H9 (cell line): Measurements from ENCODE around the gene KIAA0753. TPM values are rescaled to one million over a fixed set of nuclear protein-coding genes. Genes with fewer than 3 reads are reported as not detected.

Experiments used
- DNase-seq: peaks from one replicate; pipeline ENCODE4 v3.0.0-alpha.2; 2017
- H2AFZ ChIP-seq: one replicate; pipeline ENCODE4 v1.6.1; 2013; ENCODE audit warnings: mild to moderate bottlenecking, low read length, control low read depth, moderate library complexity
- H2AK5ac ChIP-seq: 2 replicates; pipeline ENCODE4 v1.6.1; 2013; ENCODE audit warnings: low read length, control low read depth, mixed read lengths; ENCODE audit not compliant: insufficient read length
- H2BK120ac ChIP-seq: one replicate; pipeline ENCODE4 v1.6.1; 2013; ENCODE audit warnings: low read depth, mild to moderate bottlenecking, low read length, control low read depth, inconsistent platforms; ENCODE audit not compliant: poor library complexity, severe bottlenecking
- H2BK12ac ChIP-seq: 2 replicates; pipeline ENCODE4 v1.6.1; 2013; ENCODE audit warnings: low read length, control low read depth, mixed read lengths, low read depth; ENCODE audit not compliant: insufficient read length
- H2BK15ac ChIP-seq: 2 replicates; pipeline ENCODE4 v1.6.1; 2013; ENCODE audit warnings: low read depth, low read length, control low read depth
- H2BK20ac ChIP-seq: one replicate; pipeline ENCODE4 v1.6.1; 2013; ENCODE audit warnings: low read depth, mild to moderate bottlenecking, low read length, control low read depth, inconsistent platforms; ENCODE audit not compliant: poor library complexity, severe bottlenecking
- H2BK5ac ChIP-seq: 2 replicates; pipeline ENCODE4 v1.6.1; 2013; ENCODE audit warnings: low read length, control low read depth, mixed read lengths; ENCODE audit not compliant: insufficient read length
- H3K14ac ChIP-seq: 2 replicates; pipeline ENCODE4 v1.6.1; 2013; ENCODE audit warnings: low read length, control low read depth; ENCODE audit not compliant: insufficient read depth
- H3K18ac ChIP-seq: 2 replicates; pipeline ENCODE4 v1.6.1; 2013; ENCODE audit warnings: low read depth, mild to moderate bottlenecking, mixed read lengths, low read length, control low read depth; ENCODE audit not compliant: insufficient read length
- H3K23ac ChIP-seq: 2 replicates; pipeline ENCODE4 v1.6.1; 2013; ENCODE audit warnings: low read length, control low read depth, mixed read lengths, low read depth; ENCODE audit not compliant: insufficient read length
- H3K23me2 ChIP-seq: 2 replicates; pipeline ENCODE4 v1.6.1; 2013; ENCODE audit warnings: low read depth, mild to moderate bottlenecking, mixed read lengths, low read length, control low read depth; ENCODE audit not compliant: insufficient read length, poor library complexity, severe bottlenecking
- H3K27ac ChIP-seq: 2 replicates; pipeline ENCODE4 v1.5.1; 2013; ENCODE audit warnings: low read length, control low read depth, mixed read lengths, low read depth; ENCODE audit not compliant: insufficient read length
- H3K27me3 ChIP-seq: 2 replicates; pipeline ENCODE4 v1.6.1; 2013; ENCODE audit warnings: low read length, control low read depth, inconsistent platforms; ENCODE audit not compliant: insufficient read depth
- H3K4ac ChIP-seq: 2 replicates; pipeline ENCODE4 v1.6.1; 2013; ENCODE audit warnings: low read depth, mild to moderate bottlenecking, control low read depth, inconsistent platforms, low read length, moderate library complexity
- H3K4me1 ChIP-seq: 2 replicates; pipeline ENCODE4 v1.6.1; 2013; ENCODE audit warnings: low read length, control low read depth, inconsistent platforms; ENCODE audit not compliant: insufficient read depth
- H3K4me2 ChIP-seq: 2 replicates; pipeline ENCODE4 v1.6.1; 2013; ENCODE audit warnings: low read length, control low read depth, mixed read lengths; ENCODE audit not compliant: insufficient read length, insufficient read depth
- H3K56ac ChIP-seq: 2 replicates; pipeline ENCODE4 v1.6.1; 2013; ENCODE audit warnings: low read depth, mild to moderate bottlenecking, mixed read lengths, low read length, control low read depth; ENCODE audit not compliant: insufficient read length
- H3K79me1 ChIP-seq: 2 replicates; pipeline ENCODE4 v1.6.1; 2013; ENCODE audit warnings: low read depth, mild to moderate bottlenecking, moderate library complexity, low read length, control low read depth, inconsistent platforms; ENCODE audit not compliant: insufficient read depth, poor library complexity, severe bottlenecking
- H3K79me2 ChIP-seq: 2 replicates; pipeline ENCODE4 v1.6.1; 2013; ENCODE audit warnings: low read length, control low read depth, inconsistent platforms; ENCODE audit not compliant: insufficient read depth
- H3K9ac ChIP-seq: 2 replicates; pipeline ENCODE4 v1.6.1; 2013; ENCODE audit warnings: low read length, control low read depth, mixed read lengths; ENCODE audit not compliant: insufficient read length; ENCODE audit errors: extremely low read depth
- H3K9me3 ChIP-seq: one replicate; pipeline ENCODE4 v1.6.1; 2013; ENCODE audit warnings: low read depth, low read length, inconsistent platforms; ENCODE audit not compliant: control insufficient read depth
- H3T11ph ChIP-seq: one replicate; pipeline ENCODE4 v1.6.1; 2013; ENCODE audit warnings: mild to moderate bottlenecking, low read length, control low read depth, inconsistent platforms
- H4K20me1 ChIP-seq: one replicate; pipeline ENCODE4 v1.6.1; 2013; ENCODE audit not compliant: control insufficient read depth, insufficient read length, insufficient read depth
- H4K5ac ChIP-seq: 2 replicates; pipeline ENCODE4 v1.6.1; 2013; ENCODE audit warnings: low read depth, mild to moderate bottlenecking, mixed read lengths, low read length, control low read depth; ENCODE audit not compliant: insufficient read length
- H4K8ac ChIP-seq: replicated peaks from 2 replicates; pipeline ENCODE4 v1.6.1; 2013; ENCODE audit warnings: low read length, control low read depth, mixed read lengths, low read depth; ENCODE audit not compliant: insufficient read length
- H4K91ac ChIP-seq: 2 replicates; pipeline ENCODE4 v1.6.1; 2013; ENCODE audit warnings: low read depth, mild to moderate bottlenecking, moderate library complexity, mixed read lengths, low read length, control low read depth; ENCODE audit not compliant: insufficient read length
- H3K27ac Mint-ChIP-seq, 3 experiments: 2 replicates in 2 of 3; 3 replicates in 1 of 3; pipeline ENCODE4 v1.8.0; 2020 to 2021; ENCODE audit warnings: mixed read lengths in 3 of 3, mild to moderate bottlenecking in 1 of 3, moderate library complexity in 1 of 3
- H3K27me3 Mint-ChIP-seq: 2 replicates; pipeline ENCODE4 v1.8.0; 2021; ENCODE audit warnings: low read depth, mild to moderate bottlenecking, moderate library complexity, mixed read lengths
- H3K36me3 Mint-ChIP-seq, 3 experiments: 2 replicates in 2 of 3; 3 replicates in 1 of 3; pipeline ENCODE4 v1.8.0; 2020 to 2021; ENCODE audit warnings: low read depth in 3 of 3, mixed read lengths in 3 of 3; ENCODE audit not compliant: insufficient read depth in 1 of 3
- H3K4me1 Mint-ChIP-seq, 2 experiments: 2 replicates each; pipeline ENCODE4 v1.8.0; 2020; ENCODE audit warnings: mixed read lengths in 2 of 2
- H3K4me3 Mint-ChIP-seq, 2 experiments: 2 replicates in 1 of 2; 3 replicates in 1 of 2; pipeline ENCODE4 v1.8.0; 2020 to 2021; ENCODE audit warnings: mild to moderate bottlenecking in 2 of 2, mixed read lengths in 2 of 2, moderate library complexity in 1 of 2
- H3K9me3 Mint-ChIP-seq, 2 experiments: 2 replicates in 1 of 2; 3 replicates in 1 of 2; pipeline ENCODE4 v1.8.0; 2020; ENCODE audit warnings: mild to moderate bottlenecking in 2 of 2, mixed read lengths in 2 of 2, moderate library complexity in 1 of 2
- WGBS: extraction: QIAGEN DNeasy Blood & Tissue Kit; methylation state at CpG from one replicate; pipeline ENCODE4 v1.1.7; 2013; ENCODE audit warnings: missing lambda C conversion rate, low lambda C conversion rate, mixed read lengths; ENCODE audit not compliant: insufficient read length; ENCODE audit errors: extremely low coverage; 5-methylcytosine and 5-hydroxymethylcytosine counted together
- total RNA-seq: library from RNA; stranded (reverse); gene quantifications from 2 replicates; pipeline ENCODE4 v1.2.1, GENCODE V29; 2021
- TF ChIP-seq, protein P1 (sequence below): fragments of 200-600 bp; sonication (generic); conservative IDR thresholded peaks from 3 replicates; pipeline ENCODE4 v1.8.0; 2021; ENCODE audit warnings: antibody characterized with exemption, mild to moderate bottlenecking

The KIAA0753 gene
- total RNA-seq, 1 experiment from 2014 or later: 37.2 TPM

DNA sequence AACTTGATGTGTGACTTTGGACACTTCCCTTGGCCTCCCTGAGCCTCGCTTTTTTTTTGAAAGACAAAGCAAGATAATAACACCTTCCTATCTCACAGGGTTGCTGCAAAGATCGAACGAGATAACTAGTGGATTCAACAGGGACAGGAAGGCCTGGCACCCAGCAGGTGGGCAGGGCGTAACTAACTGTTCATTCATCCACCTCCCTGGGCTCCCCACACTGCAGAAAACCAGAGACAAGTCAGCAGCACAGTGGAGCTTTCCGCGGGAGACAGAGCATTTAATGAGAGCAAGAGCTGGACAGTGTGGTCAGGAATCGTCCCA, 43.9 kb upstream of the KIAA0753 start:
- no peak overlapping the region for H3K4me3 Mint-ChIP-seq
- no peak overlapping the region for H4K8ac ChIP-seq
- no peaks in the 10 kb centered on the region for H3K9me3 ChIP-seq
- no peak overlapping the region for H3K23ac ChIP-seq
- no peak overlapping the region for H2BK20ac ChIP-seq
- H4K91ac ChIP-seq: no peak overlapping the region
- H3K4ac ChIP-seq: no peak overlapping the region
- H2AFZ ChIP-seq: no peak overlapping the region
- H4K20me1 ChIP-seq: no peaks in the 10 kb centered on the region
- no peaks in the 10 kb centered on the region for H3K79me1 ChIP-seq
- H3K9me3 Mint-ChIP-seq: no peaks in the 10 kb centered on the region; a peak in 1 of 5 replicates
- no CpG with 5 or more reads among the region's 7 CpGs for WGBS
- H3K27ac ChIP-seq: no peak overlapping the region
- H3K23me2 ChIP-seq: no peaks in the 10 kb centered on the region
- H2BK12ac ChIP-seq: no peak overlapping the region
- no peaks in the 10 kb centered on the region for H3K36me3 Mint-ChIP-seq
- peaks cover 9% of the 10 kb centered on the region for H3K27me3 Mint-ChIP-seq
- no peaks in the 10 kb centered on the region for H3K4me1 ChIP-seq
- no peaks in the 10 kb centered on the region for H3K27me3 ChIP-seq
- H2BK5ac ChIP-seq: no peak overlapping the region
- H3K4me2 ChIP-seq: no peak overlapping the region
- H2AK5ac ChIP-seq: no peak overlapping the region
- H2BK120ac ChIP-seq: no peak overlapping the region
- no peaks in the 10 kb centered on the region for H3K79me2 ChIP-seq
- TF ChIP-seq, protein P1, sequence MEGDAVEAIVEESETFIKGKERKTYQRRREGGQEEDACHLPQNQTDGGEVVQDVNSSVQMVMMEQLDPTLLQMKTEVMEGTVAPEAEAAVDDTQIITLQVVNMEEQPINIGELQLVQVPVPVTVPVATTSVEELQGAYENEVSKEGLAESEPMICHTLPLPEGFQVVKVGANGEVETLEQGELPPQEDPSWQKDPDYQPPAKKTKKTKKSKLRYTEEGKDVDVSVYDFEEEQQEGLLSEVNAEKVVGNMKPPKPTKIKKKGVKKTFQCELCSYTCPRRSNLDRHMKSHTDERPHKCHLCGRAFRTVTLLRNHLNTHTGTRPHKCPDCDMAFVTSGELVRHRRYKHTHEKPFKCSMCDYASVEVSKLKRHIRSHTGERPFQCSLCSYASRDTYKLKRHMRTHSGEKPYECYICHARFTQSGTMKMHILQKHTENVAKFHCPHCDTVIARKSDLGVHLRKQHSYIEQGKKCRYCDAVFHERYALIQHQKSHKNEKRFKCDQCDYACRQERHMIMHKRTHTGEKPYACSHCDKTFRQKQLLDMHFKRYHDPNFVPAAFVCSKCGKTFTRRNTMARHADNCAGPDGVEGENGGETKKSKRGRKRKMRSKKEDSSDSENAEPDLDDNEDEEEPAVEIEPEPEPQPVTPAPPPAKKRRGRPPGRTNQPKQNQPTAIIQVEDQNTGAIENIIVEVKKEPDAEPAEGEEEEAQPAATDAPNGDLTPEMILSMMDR: no peak
- H3K4me1 Mint-ChIP-seq: no peaks in the 10 kb centered on the region
- no peak overlapping the region; a peak in 1 of 7 replicates for H3K27ac Mint-ChIP-seq
- no peak overlapping the region for H3K56ac ChIP-seq
- DNase-seq: no peak
- H3K18ac ChIP-seq: peak overlapping the region; percentile 16
- H3K14ac ChIP-seq: no peak overlapping the region
- H4K5ac ChIP-seq: no peak overlapping the region
- H2BK15ac ChIP-seq: no peak overlapping the region
- no peak overlapping the region for H3T11ph ChIP-seq
- H3K9ac ChIP-seq: no peak overlapping the region
